Pons (tissue), 1 donor: Measurements from ENCODE around the gene JADE3.
"Not testable (repeated sequence)": the region's sequence is repeated elsewhere in the genome, so short reads cannot be mapped to it uniquely, and the experiment has no call there.

Source experiments
- DNase-seq: peaks from one replicate; pipeline ENCODE4 v3.0.0-alpha.2; 2016; ENCODE audit warnings: low spot score

JADE3 gene

GRCh38 chrX:46935295-46935694, 23.1 kb downstream of the JADE3 start:
- no peak for DNase-seq

DNA sequence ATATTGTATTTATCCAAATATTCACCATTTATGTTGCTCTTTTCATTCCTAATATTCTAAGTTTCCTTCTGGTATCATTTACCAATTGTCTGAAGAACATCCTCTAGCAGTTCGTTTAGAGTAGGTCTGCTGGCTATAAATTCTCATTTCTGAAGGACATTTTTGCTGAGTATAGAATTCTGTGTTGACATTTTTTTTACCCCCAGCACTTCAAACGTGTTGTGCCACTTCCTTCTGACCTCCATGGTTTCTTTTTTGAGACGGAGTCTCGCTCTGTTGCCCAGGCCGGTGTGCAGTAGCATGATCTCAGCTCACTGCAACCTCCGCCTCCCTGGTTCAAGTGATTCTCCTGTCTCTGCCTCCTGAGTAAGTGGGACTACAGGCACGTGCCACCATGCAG, 26.4 kb downstream of the JADE3 start:
- DNase-seq = no peak

DNA sequence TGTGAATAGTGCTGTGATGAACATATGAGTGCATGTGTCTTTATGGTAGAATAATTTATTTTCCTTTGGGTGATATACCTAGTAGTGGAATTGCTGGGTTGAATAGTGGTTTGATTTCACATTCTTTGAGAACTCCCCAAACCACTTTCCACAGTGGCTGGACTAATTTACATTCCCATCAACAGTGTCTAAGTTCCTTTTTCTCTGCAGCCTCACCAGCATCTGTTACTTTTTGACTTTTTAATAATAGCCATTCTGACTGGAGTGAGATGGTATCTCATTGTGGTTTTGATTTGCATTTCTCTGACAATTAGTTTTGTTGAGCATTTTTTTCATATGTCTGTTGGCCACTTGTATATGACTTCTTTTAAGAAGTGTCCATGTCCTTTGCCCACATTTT, 29.1 kb downstream of the JADE3 start:
- DNase-seq = no peak

GRCh38 chrX:46953137-46953527, 40.9 kb downstream of the JADE3 start:
- no peak for DNase-seq

DNA sequence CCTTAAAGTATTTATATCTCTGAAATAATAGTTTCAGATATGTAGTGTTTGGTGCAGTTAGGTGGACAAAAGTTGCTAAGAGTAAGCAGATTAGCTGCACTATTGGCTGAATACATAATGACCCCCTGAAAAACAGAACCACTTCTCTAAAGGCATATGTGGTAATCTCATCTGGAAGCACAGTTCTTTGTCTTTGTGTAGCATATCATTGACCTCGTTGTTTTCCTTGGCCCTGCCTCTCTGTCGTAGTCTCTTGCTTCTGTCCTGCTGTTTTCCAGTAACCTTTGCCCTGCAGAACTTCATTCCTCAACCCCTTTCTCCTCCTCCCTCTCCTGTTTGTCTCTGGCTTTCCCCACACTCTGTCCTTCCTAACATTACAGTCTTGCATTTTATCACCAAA, 41.4 kb downstream of the JADE3 start:
- peak; percentile 55 for DNase-seq

DNA sequence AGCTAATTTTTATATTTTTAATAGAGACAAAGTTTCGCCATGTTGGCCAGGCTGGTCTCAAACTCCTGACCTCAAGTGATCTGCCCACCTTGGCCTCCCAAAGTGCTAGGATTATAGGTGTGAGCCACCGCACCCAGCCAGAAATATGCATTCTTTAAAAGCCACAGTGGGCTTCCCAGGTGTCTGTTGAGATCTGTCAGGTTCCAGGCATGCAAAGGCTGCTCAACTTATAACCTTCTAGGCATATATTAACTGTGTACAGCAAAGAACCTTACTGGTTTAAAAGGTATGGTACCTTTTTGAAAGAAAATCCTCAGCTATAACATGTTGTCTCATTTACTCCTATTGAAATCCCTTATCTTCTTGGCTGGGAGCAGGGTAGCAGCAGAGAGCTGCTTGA, 42.5 kb downstream of the JADE3 start:
- no peak for DNase-seq

GRCh38 chrX:46956589-46956988, 44.4 kb downstream of the JADE3 start:
- DNase-seq = not testable (repeated sequence)

GRCh38 chrX:46957297-46957696, 45.1 kb downstream of the JADE3 start:
- no peak for DNase-seq

- DNase-seq = no peak
Measured at GRCh38 chrX:46959101-46959500, 46.9 kb downstream of the JADE3 start.

DNA sequence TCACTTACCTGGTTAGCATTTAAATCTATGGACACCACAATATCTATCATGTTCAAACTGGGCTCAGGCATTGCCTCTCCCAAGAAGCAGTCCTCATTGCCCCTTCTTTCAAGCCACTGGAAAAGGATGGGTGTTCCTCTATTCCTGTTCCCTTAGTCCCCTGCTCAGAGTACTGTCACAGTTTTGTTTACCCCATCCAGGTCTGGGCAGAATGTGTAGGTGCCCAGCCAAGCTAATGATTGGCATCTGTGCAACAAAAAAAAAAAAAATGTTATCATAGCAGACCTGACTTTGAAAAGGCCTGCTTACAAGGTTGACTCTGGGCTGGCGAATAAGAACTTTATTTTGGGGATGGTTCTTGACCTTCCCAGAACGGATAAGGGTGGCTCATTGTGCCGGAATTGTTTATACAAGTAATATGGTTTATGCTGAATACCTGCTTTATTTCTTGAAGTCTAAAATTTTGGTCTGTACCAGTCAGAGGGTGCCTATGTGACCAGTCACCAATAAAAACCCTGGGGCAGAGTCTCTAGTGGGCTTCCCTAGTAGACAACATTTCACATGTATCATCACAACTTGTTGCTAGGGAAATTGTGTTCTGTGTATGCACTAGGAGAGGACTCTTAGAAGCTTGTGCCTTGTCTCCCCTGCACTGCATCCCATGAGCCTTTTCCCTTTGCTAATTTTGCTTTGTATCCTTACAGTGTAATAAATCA, 47.9 kb downstream of the JADE3 start:
- DNase-seq = no peak

GRCh38 chrX:46961097-46961496, 48.9 kb downstream of the JADE3 start:
- no peak for DNase-seq

DNA sequence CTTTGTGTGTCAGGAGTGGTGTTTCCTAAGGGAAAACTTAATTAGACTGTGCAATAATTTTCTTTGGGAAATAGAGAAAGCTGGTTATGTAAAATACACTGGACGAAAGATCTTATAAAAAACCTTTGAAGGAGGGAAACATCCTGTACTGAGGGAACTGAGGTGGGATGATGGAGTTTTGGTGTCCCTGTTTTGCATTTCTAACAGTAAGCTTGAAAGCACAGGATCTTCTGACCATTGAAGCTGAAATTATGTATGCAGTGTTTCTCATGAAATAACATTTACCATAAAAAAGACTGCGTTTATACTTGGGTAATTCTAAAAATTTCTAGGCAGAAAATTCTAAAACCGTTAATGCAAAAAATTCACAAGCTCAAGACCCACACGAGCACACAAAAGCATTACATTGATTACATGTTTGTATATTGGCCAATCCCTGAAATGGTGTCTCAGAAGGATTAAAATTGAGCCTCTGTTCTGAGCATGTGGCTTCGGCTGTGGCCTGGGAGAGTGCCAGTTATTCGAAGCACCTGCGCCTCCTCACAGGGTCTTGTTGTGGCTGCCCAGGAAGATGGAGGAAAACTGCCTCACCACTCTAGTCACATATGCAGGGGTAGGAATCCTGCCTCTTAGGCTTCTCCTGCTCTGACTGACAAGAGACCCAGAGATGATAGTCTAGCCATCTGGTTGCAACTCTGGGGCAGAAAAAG, 49.5 kb downstream of the JADE3 start:
- DNase-seq = peak; percentile 21

GRCh38 chrX:46965125-46965758, 53.0 kb downstream of the JADE3 start:
- DNase-seq = no peak

GRCh38 chrX:46967547-46967946, 55.3 kb downstream of the JADE3 start:
- DNase-seq = no peak

- DNase-seq = not testable (repeated sequence)
Measured at GRCh38 chrX:46977046-46977445, 64.8 kb downstream of the JADE3 start.

GRCh38 chrX:46978341-46979291, 66.4 kb downstream of the JADE3 start:
- DNase-seq = no peak

DNA sequence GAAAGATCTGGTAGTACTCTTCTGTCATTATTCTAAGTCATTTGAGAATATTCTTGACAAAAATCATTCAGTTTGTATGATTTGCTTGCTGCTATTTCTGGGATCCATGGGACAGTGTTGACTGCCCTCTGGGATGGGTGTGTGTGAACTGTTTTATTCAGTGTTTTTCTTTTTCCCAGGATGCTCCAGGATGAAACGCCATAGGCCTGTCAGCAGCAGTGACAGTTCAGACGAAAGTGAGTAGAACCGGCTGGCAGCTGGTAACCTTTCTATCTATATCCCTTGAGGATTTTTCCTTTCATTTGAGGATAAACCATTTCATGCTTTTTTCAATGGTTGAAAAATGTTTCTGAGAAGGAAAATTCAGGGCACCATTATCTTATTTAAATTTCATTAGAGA, 72.5 kb downstream of the JADE3 start:
- no peak for DNase-seq

- DNase-seq = no peak
Measured at GRCh38 chrX:46989548-46989947, 77.3 kb downstream of the JADE3 start.

DNA sequence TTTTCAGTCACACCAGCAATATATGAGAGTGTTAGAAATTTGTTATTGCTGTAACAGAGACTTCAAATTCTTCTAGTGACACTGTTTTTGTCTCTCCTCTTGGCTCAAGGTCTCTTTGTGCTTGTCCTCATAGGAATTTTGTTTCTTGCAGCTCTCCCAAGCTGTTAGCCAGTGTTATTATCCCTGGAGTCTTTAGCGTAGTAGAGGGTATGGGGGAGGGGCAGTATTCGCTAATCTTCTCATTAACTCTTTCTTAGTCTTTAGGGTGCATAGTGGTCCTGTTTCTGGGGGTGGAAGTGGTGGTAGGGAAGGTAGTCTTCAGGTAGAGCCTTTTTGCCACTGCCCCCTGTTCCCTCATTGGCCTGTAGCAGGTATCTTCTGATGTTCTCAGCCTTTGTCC, 79.4 kb downstream of the JADE3 start:
- DNase-seq = no peak

GRCh38 chrX:46992070-46992469, 79.8 kb downstream of the JADE3 start:
- no peak for DNase-seq

DNA sequence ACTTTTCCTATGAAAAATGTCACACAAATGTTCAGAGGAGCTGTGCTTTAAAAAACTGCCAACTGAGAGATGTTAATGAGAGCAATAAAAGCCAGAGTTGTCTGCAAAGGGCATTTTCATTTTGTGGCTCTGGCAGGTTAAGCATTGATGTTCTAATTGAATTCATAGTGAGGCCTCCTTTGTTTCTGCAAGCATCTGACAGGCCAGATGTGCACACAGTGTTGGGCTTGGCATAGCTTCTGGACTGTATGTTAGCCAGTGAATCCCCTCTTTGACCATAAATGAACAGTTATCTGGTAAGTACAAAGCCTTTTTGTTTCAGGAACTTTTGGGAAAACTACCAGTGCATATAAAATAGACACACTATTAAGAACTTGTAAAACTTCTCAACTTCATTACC, 81.9 kb downstream of the JADE3 start:
- peak; percentile 94 for DNase-seq

- DNase-seq = no peak
Measured at GRCh38 chrX:47012131-47012530, 99.9 kb downstream of the JADE3 start.
